Central memory CD8-positive, alpha-beta T cell (primary cell): ENCODE measurements around the gene FAF2.
A peak's percentile ranks its signal among the peaks of the same experiment; 100 is the strongest.

Experiments used
- ATAC-seq: fragments of 150-1000 bp; cut with Tn5 transposase; replicated peaks from 2 replicates; pipeline ENCODE4 v1.10.0; 2022; ENCODE audit warnings: mild to moderate bottlenecking, moderate FRiP score, moderate number of reproducible peaks; ENCODE audit not compliant: poor library complexity, severe bottlenecking; ENCODE audit errors: extremely low read depth
- DNase-seq, 2 donors: peaks; one replicate each; pipeline ENCODE4 v3.0.0; 2021; ENCODE audit warnings: low spot score in 2 of 2
- H3K27ac Mint-ChIP-seq: one replicate; pipeline ENCODE4 v1.8.0; 2022; ENCODE audit warnings: low read depth, mild to moderate bottlenecking, moderate library complexity, mixed read lengths
- H3K27me3 Mint-ChIP-seq: one replicate; pipeline ENCODE4 v1.8.0; 2022; ENCODE audit warnings: mixed read lengths
- H3K36me3 Mint-ChIP-seq: one replicate; pipeline ENCODE4 v1.8.0; 2022; ENCODE audit warnings: mild to moderate bottlenecking, moderate library complexity, mixed read lengths; ENCODE audit not compliant: insufficient read depth
- H3K4me1 Mint-ChIP-seq: one replicate; pipeline ENCODE4 v1.8.0; 2022; ENCODE audit warnings: mixed read lengths
- H3K4me3 Mint-ChIP-seq: one replicate; pipeline ENCODE4 v1.8.0; 2022; ENCODE audit warnings: mild to moderate bottlenecking, moderate library complexity, mixed read lengths
- H3K9me3 Mint-ChIP-seq: one replicate; pipeline ENCODE4 v1.8.0; 2022; ENCODE audit warnings: mixed read lengths

Gene FAF2

GRCh38 chr5:176525677-176526076, 77.5 kb downstream of the FAF2 start:
- H3K27me3 Mint-ChIP-seq, result no peaks in the 10 kb centered on the region
- H3K4me3 Mint-ChIP-seq, result no peak overlapping the region
- no peaks in the 10 kb centered on the region for H3K9me3 Mint-ChIP-seq
- peaks cover 17% of the 10 kb centered on the region for H3K4me1 Mint-ChIP-seq
- ATAC-seq (no peak), DNase-seq (no peak)
- H3K36me3 Mint-ChIP-seq, result peaks cover 30% of the 10 kb centered on the region
- H3K27ac Mint-ChIP-seq, result no peak overlapping the region

GRCh38 chr5:176526462-176526861, 78.3 kb downstream of the FAF2 start:
- DNase-seq (no peak), ATAC-seq (no peak)
- Mint-ChIP-seq H3K4me3 (no peak overlapping the region), H3K4me1 (peaks cover 20% of the 10 kb centered on the region), H3K27me3 (no peaks in the 10 kb centered on the region), H3K36me3 (peaks cover 35% of the 10 kb centered on the region), H3K27ac (no peak overlapping the region), H3K9me3 (no peaks in the 10 kb centered on the region)

- ATAC-seq (no peak), DNase-seq (no peak)
- Mint-ChIP-seq H3K36me3 (peaks cover 41% of the 10 kb centered on the region), H3K27me3 (no peaks in the 10 kb centered on the region), H3K4me1 (peaks cover 20% of the 10 kb centered on the region), H3K9me3 (no peaks in the 10 kb centered on the region), H3K27ac (no peak overlapping the region), H3K4me3 (no peak overlapping the region)
Measured at GRCh38 chr5:176527246-176528222, 79.3 kb downstream of the FAF2 start.

GRCh38 chr5:176528301-176528700, 80.1 kb downstream of the FAF2 start:
- ATAC-seq (no peak), DNase-seq (no peak)
- peaks cover 25% of the 10 kb centered on the region for H3K4me1 Mint-ChIP-seq
- H3K27me3 Mint-ChIP-seq, result no peaks in the 10 kb centered on the region
- H3K4me3 Mint-ChIP-seq, result peak overlapping the region; percentile 11
- H3K9me3 Mint-ChIP-seq, result no peaks in the 10 kb centered on the region
- peaks cover 46% of the 10 kb centered on the region for H3K36me3 Mint-ChIP-seq
- no peak overlapping the region for H3K27ac Mint-ChIP-seq

- Mint-ChIP-seq H3K27ac (no peak overlapping the region), H3K27me3 (no peaks in the 10 kb centered on the region), H3K9me3 (no peaks in the 10 kb centered on the region), H3K4me1 (peaks cover 30% of the 10 kb centered on the region), H3K36me3 (peaks cover 47% of the 10 kb centered on the region), H3K4me3 (peak overlapping the region; percentile 11)
- no peak for ATAC-seq
- no peak for DNase-seq
Measured at GRCh38 chr5:176528761-176529115, 80.6 kb downstream of the FAF2 start.

GRCh38 chr5:176529116-176529740, 81.0 kb downstream of the FAF2 start:
- DNase-seq (no peak), ATAC-seq (no peak)
- no peaks in the 10 kb centered on the region for H3K27me3 Mint-ChIP-seq
- peak overlapping the region; percentile 83 for H3K4me3 Mint-ChIP-seq
- H3K9me3 Mint-ChIP-seq, result no peaks in the 10 kb centered on the region
- H3K27ac Mint-ChIP-seq, result peak overlapping the region; percentile 95
- H3K4me1 Mint-ChIP-seq, result peaks cover 35% of the 10 kb centered on the region
- peaks cover 50% of the 10 kb centered on the region for H3K36me3 Mint-ChIP-seq

GRCh38 chr5:176529741-176530141, 81.6 kb downstream of the FAF2 start:
- peak in 1 of 2 donors; percentile 66 for DNase-seq
- Mint-ChIP-seq H3K4me3 (peak overlapping the region; percentile 83), H3K9me3 (no peaks in the 10 kb centered on the region), H3K27ac (peak overlapping the region; percentile 95), H3K36me3 (peaks cover 50% of the 10 kb centered on the region), H3K4me1 (peaks cover 40% of the 10 kb centered on the region), H3K27me3 (no peaks in the 10 kb centered on the region)
- peak; percentile 75 for ATAC-seq

- Mint-ChIP-seq H3K27ac (peak overlapping the region; percentile 95), H3K27me3 (no peaks in the 10 kb centered on the region), H3K4me3 (peak overlapping the region; percentile 83), H3K9me3 (no peaks in the 10 kb centered on the region), H3K4me1 (peaks cover 47% of the 10 kb centered on the region), H3K36me3 (peaks cover 55% of the 10 kb centered on the region)
- ATAC-seq (no peak), DNase-seq (peak in 1 of 2 donors; percentile 15)
Measured at GRCh38 chr5:176530393-176530982, 82.3 kb downstream of the FAF2 start.

GRCh38 chr5:176530983-176531901, 83.1 kb downstream of the FAF2 start:
- Mint-ChIP-seq H3K36me3 (peaks cover 60% of the 10 kb centered on the region), H3K27me3 (no peaks in the 10 kb centered on the region), H3K27ac (peak overlapping the region; percentile 95), H3K4me1 (peaks cover 52% of the 10 kb centered on the region), H3K9me3 (no peaks in the 10 kb centered on the region), H3K4me3 (peak overlapping the region; percentile 83)
- ATAC-seq (no peak), DNase-seq (no peak)

GRCh38 chr5:176531902-176532493, 83.8 kb downstream of the FAF2 start:
- DNase-seq, result no peak
- Mint-ChIP-seq H3K27me3 (no peaks in the 10 kb centered on the region), H3K36me3 (peaks cover 62% of the 10 kb centered on the region), H3K4me1 (peaks cover 52% of the 10 kb centered on the region), H3K27ac (peak overlapping the region; percentile 95), H3K9me3 (no peaks in the 10 kb centered on the region), H3K4me3 (peak overlapping the region; percentile 83)
- ATAC-seq, result no peak

- H3K27me3 Mint-ChIP-seq, result no peaks in the 10 kb centered on the region
- H3K36me3 Mint-ChIP-seq, result peaks cover 65% of the 10 kb centered on the region
- peak overlapping the region; percentile 97 for H3K27ac Mint-ChIP-seq
- peaks cover 54% of the 10 kb centered on the region for H3K4me1 Mint-ChIP-seq
- ATAC-seq, result no peak
- DNase-seq, result no peak
- no peaks in the 10 kb centered on the region for H3K9me3 Mint-ChIP-seq
- H3K4me3 Mint-ChIP-seq, result peak overlapping the region; percentile 92
Measured at GRCh38 chr5:176532795-176533194, 84.6 kb downstream of the FAF2 start.
